Measurements from ENCODE around the gene SLC6A6.

SLC6A6 gene

GRCh38 chr3:14478956-14479550, 76.6 kb downstream of the SLC6A6 start:
- no peaks in the 10 kb centered on the region for H3K27me3 ChIP-seq (ENCODE audit: insufficient read depth, low read length, poor library complexity)
- H3K36me3 ChIP-seq (ENCODE audit: insufficient read depth, low read length), result peaks cover 58% of the 10 kb centered on the region
- no peak overlapping the region for H3K9ac ChIP-seq (ENCODE audit: low read depth, low read length)

GRCh38 chr3:14479591-14479990, 77.2 kb downstream of the SLC6A6 start:
- Histone ChIP-seq H4K20me1 (ENCODE audit: insufficient read depth, low read length) (no peaks in the 10 kb centered on the region; the same call in 1 of the 2 replicates), H3K79me2 (ENCODE audit: insufficient read depth, low read length) (no peaks in the 10 kb centered on the region), H3K27ac (ENCODE audit: low read length) (no peak overlapping the region), H3K27me3 (ENCODE audit: insufficient read depth, low read length, poor library complexity) (no peaks in the 10 kb centered on the region), H3K4me3 (ENCODE audit: low read depth in 1 of 2, low read length in 2 of 2) (no peak overlapping the region), H3K36me3 (ENCODE audit: insufficient read depth, low read length) (peaks cover 63% of the 10 kb centered on the region), H3K4me1 (ENCODE audit: insufficient read depth, low read length) (no peaks in the 10 kb centered on the region), H3K9me3 (ENCODE audit: insufficient read depth, low read length, severe bottlenecking) (no peaks in the 10 kb centered on the region), H3K4me2 (ENCODE audit: insufficient read depth, low read length) (no peak overlapping the region), H2AFZ (ENCODE audit: low read depth, low read length) (no peak overlapping the region), H3K9ac (ENCODE audit: low read depth, low read length) (no peak overlapping the region)
- TF ChIP-seq EZH2 (IDR thresholded peaks at IDR 0.05; ENCODE audit: borderline replicate concordance, low read depth, low read length, severe bottlenecking) (no peak), CTCF (IDR thresholded peaks at IDR 0.05; ENCODE audit: borderline replicate concordance, extremely low read depth, low read length, poor library complexity, severe bottlenecking) (no peak)
- ATAC-seq (ENCODE audit: insufficient read depth, low read depth) (no peak), DNase-seq (no peak)

More at GRCh38 chr3:14478956-14479550, 76.6 kb downstream of the SLC6A6 start:
- DNase-seq, result no peak
- no peaks in the 10 kb centered on the region for H3K79me2 ChIP-seq (ENCODE audit: insufficient read depth, low read length)
- H4K20me1 ChIP-seq (ENCODE audit: insufficient read depth, low read length), result no peaks in the 10 kb centered on the region; the same call in 1 of the 2 replicates
- no peak overlapping the region for H3K4me3 ChIP-seq (ENCODE audit: low read depth in 1 of 2, low read length in 2 of 2)
- ATAC-seq (ENCODE audit: insufficient read depth, low read depth), result no peak
- no peak overlapping the region for H3K27ac ChIP-seq (ENCODE audit: low read length)
- no peak overlapping the region for H2AFZ ChIP-seq (ENCODE audit: low read depth, low read length)
- no peak for TF ChIP-seq EZH2 (IDR thresholded peaks at IDR 0.05; ENCODE audit: borderline replicate concordance, low read depth, low read length, severe bottlenecking)
- TF ChIP-seq CTCF (IDR thresholded peaks at IDR 0.05; ENCODE audit: borderline replicate concordance, extremely low read depth, low read length, poor library complexity, severe bottlenecking), result no peak
- no peaks in the 10 kb centered on the region for H3K4me1 ChIP-seq (ENCODE audit: insufficient read depth, low read length)
- H3K4me2 ChIP-seq (ENCODE audit: insufficient read depth, low read length), result no peak overlapping the region
- no peaks in the 10 kb centered on the region for H3K9me3 ChIP-seq (ENCODE audit: insufficient read depth, low read length, severe bottlenecking)

- no peak overlapping the region for H3K9ac ChIP-seq (ENCODE audit: low read depth, low read length)
- DNase-seq (no peak), ATAC-seq (ENCODE audit: insufficient read depth, low read depth) (no peak)
- H3K4me3 ChIP-seq (ENCODE audit: low read depth in 1 of 2, low read length in 2 of 2), result no peak overlapping the region
- H3K9me3 ChIP-seq (ENCODE audit: insufficient read depth, low read length, severe bottlenecking), result no peaks in the 10 kb centered on the region
- H3K27me3 ChIP-seq (ENCODE audit: insufficient read depth, low read length, poor library complexity), result no peaks in the 10 kb centered on the region
- H3K4me2 ChIP-seq (ENCODE audit: insufficient read depth, low read length), result no peak overlapping the region
- no peak overlapping the region for H3K27ac ChIP-seq (ENCODE audit: low read length)
- H3K36me3 ChIP-seq (ENCODE audit: insufficient read depth, low read length), result peaks cover 65% of the 10 kb centered on the region
- H4K20me1 ChIP-seq (ENCODE audit: insufficient read depth, low read length), result no peaks in the 10 kb centered on the region; the same call in 1 of the 2 replicates
- no peaks in the 10 kb centered on the region for H3K4me1 ChIP-seq (ENCODE audit: insufficient read depth, low read length)
- no peaks in the 10 kb centered on the region for H3K79me2 ChIP-seq (ENCODE audit: insufficient read depth, low read length)
- no peak overlapping the region for H2AFZ ChIP-seq (ENCODE audit: low read depth, low read length)
- no peak for TF ChIP-seq EZH2 (IDR thresholded peaks at IDR 0.05; ENCODE audit: borderline replicate concordance, low read depth, low read length, severe bottlenecking)
- no peak for TF ChIP-seq CTCF (IDR thresholded peaks at IDR 0.05; ENCODE audit: borderline replicate concordance, extremely low read depth, low read length, poor library complexity, severe bottlenecking)
Measured at GRCh38 chr3:14480207-14481017, 78.0 kb downstream of the SLC6A6 start.
